Muscle layer of colon (tissue), 2 donors: Measurements from ENCODE around the gene PSAP.

Source experiments
- H3K27ac ChIP-seq: one replicate; pipeline ENCODE4 v1.7.0; 2013; ENCODE audit warnings: low read depth, mild to moderate bottlenecking, low read length, moderate library complexity
- H3K27me3 ChIP-seq, 2 donors: one replicate each; pipeline ENCODE4 v1.7.0; 2013; ENCODE audit warnings: low read length in 2 of 2, mild to moderate bottlenecking in 2 of 2; ENCODE audit not compliant: insufficient read depth in 2 of 2, control insufficient read depth in 1 of 2
- H3K36me3 ChIP-seq: one replicate; pipeline ENCODE4 v1.7.0; 2013; ENCODE audit warnings: mild to moderate bottlenecking, low read length; ENCODE audit not compliant: insufficient read depth
- H3K4me1 ChIP-seq: one replicate; pipeline ENCODE4 v1.7.0; 2013; ENCODE audit warnings: mild to moderate bottlenecking, low read length; ENCODE audit not compliant: insufficient read depth
- H3K4me3 ChIP-seq, 2 donors: one replicate each; pipeline ENCODE4 v1.7.0; 2013; ENCODE audit warnings: low read length in 2 of 2, low read depth in 1 of 2, mild to moderate bottlenecking in 1 of 2, moderate library complexity in 1 of 2
- H3K9ac ChIP-seq: one replicate; pipeline ENCODE4 v1.7.0; 2013; ENCODE audit warnings: low read length
- H3K9me3 ChIP-seq: one replicate; pipeline ENCODE4 v1.7.0; 2013; ENCODE audit warnings: mild to moderate bottlenecking, low read length
- donor health status: abdominal sarcoma.
- donor health status: Adenocarcinoma of cecum.

PSAP gene

DNA sequence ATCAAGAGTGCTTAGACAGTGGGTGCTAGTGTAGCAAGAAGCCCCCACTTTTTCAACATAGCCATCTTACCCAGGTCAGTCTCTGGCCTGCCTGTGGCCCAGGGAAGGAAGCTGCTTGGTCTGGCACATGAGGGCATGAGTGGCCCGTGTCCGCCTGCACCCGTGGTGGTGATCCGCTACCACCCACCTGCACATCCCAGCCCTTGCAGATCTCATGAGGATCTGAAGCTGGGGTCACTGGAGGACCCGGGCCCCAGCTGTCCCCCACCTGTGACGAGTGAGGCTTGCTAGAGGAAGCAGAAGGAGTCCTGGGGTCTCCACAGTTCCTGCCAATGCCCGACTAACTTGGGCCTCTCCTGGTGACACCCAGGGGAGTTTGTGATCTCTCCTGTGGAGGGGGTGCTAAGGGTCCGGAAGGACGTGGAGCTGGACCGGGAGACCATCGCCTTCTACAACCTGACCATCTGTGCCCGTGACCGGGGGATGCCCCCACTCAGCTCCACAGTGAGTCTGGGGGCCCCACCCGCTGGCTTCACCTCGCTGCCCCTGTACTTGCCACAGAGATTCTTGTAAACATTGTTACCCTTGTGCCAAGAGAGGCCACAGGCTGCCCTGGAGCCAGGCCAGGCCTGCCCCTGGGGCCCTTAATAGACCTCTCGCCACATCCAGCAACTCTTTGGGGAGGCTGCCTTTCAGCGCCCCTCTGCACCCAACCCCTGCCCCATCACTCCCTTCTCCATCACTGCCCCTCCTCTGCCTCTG is 67.0 kb downstream of the PSAP start:
- Histone ChIP-seq H3K36me3 (no peaks in the 10 kb centered on the region), H3K27ac (no peak overlapping the region), H3K9ac (no peak overlapping the region), H3K27me3 (no peaks in the 10 kb centered on the region), H3K9me3 (no peaks in the 10 kb centered on the region), H3K4me1 (no peaks in the 10 kb centered on the region), H3K4me3 (no peak overlapping the region)

DNA sequence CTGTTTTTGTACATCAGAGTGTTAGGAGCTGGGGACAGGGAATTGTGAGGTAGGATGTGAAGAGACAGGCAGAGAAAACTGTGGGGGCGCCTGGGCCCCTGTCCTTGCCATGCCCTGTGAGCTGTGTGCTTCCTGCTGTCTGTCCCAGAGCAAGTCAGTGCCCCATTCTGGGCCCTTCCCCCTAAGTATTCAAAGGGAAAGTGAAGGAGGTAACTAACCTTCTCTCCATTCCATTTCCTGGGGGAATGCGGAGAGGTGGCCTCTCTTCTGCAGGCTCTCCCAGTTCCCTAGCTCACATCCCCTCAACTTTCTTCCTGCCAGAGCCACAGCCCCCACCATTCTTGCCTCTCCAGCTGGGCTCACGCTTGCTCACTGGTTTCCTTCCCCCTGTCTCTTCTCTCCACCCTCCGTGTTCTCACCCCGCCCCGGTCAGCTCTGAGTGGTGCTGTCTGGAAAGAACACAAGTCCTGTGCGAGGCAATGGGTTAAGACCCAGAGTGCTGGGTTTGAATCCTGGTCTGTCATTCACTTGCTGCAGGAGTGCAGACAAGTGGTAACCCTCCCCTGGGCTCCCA is 68.0 kb downstream of the PSAP start:
- no peak overlapping the region for H3K27ac ChIP-seq
- H3K27me3 ChIP-seq = no peaks in the 10 kb centered on the region
- H3K9ac ChIP-seq = no peak overlapping the region
- H3K9me3 ChIP-seq = no peaks in the 10 kb centered on the region
- no peaks in the 10 kb centered on the region for H3K4me1 ChIP-seq
- no peak overlapping the region for H3K4me3 ChIP-seq
- no peaks in the 10 kb centered on the region for H3K36me3 ChIP-seq

DNA sequence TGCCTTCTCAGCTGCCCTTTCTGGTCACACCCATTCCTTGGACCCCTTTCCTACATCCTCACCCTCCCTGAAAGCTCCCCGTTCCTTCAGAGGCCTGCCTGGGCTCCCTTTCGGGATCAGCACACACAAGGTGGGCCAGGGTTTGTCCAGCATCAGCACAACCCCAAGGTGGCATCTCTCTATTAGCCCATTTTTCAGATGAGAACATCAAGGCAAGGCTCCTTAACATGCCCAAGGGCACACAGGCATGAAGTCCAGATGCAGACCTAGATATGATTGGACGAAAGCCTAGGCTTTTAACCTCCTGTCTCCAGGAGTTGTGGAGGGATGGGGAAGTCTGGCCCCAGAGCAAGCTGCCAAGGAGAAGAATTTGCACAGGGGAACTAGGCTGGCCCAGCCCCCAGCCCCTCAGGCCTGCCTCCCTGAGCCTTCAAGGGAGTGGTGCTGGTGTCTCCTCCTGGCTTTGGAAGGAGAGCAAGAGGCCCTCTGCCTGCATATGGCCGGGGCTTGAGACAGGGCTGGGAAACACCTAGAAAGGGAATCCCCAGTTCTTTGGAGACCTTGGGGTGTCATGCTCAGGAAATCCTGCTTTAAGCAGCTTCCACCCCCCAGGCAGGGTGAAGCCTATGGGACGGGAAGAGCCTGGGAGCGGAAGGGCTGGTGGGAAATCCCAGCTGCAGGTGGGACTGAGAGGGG is 68.7 kb downstream of the PSAP start:
- no peaks in the 10 kb centered on the region for H3K36me3 ChIP-seq
- no peaks in the 10 kb centered on the region for H3K27me3 ChIP-seq
- no peak overlapping the region for H3K4me3 ChIP-seq
- no peaks in the 10 kb centered on the region for H3K9me3 ChIP-seq
- H3K27ac ChIP-seq = no peak overlapping the region
- H3K4me1 ChIP-seq = no peaks in the 10 kb centered on the region
- no peak overlapping the region for H3K9ac ChIP-seq

DNA sequence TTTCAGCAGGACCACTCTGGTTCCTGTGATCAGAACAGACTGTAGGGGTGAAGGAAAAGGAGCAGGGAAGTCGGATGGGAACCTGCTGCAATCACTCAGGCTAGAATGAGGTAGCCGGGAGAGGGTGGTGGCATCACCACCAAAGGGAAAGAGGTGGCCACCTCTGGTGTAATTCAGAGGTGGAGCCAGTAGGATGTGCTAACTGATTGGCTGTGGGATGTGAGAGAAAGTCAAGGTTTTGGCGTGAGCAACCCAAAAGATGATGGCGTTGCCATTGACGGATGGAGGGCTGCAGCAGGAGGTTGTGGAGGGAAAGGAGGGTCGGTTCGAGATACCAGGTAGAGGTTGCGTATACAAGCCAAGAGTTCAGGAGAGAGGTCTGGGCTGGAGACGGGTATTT is 70.3 kb downstream of the PSAP start:
- Histone ChIP-seq H3K9me3 (no peaks in the 10 kb centered on the region), H3K9ac (no peak overlapping the region), H3K27ac (no peak overlapping the region), H3K4me3 (no peak overlapping the region), H3K27me3 (no peaks in the 10 kb centered on the region), H3K4me1 (no peaks in the 10 kb centered on the region), H3K36me3 (no peaks in the 10 kb centered on the region)

DNA sequence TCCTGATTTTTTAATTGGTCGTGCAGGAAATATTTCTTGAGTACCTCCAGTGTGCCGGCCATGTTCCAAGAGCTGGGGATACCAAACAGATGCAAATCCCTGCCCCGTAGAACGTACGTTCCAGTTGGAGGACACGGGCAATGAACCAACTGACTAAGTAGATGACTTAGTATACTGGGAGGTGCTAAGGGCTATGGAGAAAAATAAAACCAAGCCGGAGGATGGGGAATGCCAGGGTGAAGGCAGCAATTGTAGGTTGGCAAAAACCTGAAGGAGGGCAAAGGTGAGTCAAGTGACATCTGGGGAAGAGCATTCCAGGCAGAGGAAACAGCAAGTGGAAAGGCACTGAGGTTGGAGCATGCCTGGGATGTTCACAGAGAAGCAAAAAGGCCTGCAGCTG is 70.9 kb downstream of the PSAP start:
- H3K4me3 ChIP-seq = no peak overlapping the region
- H3K9me3 ChIP-seq = no peaks in the 10 kb centered on the region
- no peak overlapping the region for H3K27ac ChIP-seq
- no peaks in the 10 kb centered on the region for H3K4me1 ChIP-seq
- H3K9ac ChIP-seq = no peak overlapping the region
- no peaks in the 10 kb centered on the region for H3K36me3 ChIP-seq
- no peaks in the 10 kb centered on the region for H3K27me3 ChIP-seq

DNA sequence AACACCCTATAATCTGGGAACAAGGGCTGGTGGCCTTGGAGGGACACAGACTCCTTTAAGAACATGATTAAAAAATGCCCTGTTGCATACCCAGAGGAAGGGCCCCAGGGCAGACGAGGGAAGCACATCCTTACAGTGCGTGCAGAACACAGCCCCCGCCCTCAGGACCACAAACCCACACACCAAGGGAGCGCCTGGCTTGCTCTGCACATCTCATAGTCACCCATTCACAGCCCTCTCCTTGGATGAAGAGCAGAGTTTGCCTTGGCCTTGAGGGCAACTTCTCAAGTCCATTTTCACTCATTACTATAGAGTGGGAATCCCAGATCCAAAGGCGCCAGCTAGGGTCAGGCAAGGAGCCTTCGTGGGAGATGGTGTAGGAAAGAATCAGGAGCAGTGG is 71.4 kb downstream of the PSAP start:
- Histone ChIP-seq H3K4me1 (peaks cover 5% of the 10 kb centered on the region), H3K27ac (no peak overlapping the region), H3K9ac (no peak overlapping the region), H3K27me3 (no peaks in the 10 kb centered on the region), H3K36me3 (no peaks in the 10 kb centered on the region), H3K9me3 (no peaks in the 10 kb centered on the region), H3K4me3 (no peak overlapping the region)

DNA sequence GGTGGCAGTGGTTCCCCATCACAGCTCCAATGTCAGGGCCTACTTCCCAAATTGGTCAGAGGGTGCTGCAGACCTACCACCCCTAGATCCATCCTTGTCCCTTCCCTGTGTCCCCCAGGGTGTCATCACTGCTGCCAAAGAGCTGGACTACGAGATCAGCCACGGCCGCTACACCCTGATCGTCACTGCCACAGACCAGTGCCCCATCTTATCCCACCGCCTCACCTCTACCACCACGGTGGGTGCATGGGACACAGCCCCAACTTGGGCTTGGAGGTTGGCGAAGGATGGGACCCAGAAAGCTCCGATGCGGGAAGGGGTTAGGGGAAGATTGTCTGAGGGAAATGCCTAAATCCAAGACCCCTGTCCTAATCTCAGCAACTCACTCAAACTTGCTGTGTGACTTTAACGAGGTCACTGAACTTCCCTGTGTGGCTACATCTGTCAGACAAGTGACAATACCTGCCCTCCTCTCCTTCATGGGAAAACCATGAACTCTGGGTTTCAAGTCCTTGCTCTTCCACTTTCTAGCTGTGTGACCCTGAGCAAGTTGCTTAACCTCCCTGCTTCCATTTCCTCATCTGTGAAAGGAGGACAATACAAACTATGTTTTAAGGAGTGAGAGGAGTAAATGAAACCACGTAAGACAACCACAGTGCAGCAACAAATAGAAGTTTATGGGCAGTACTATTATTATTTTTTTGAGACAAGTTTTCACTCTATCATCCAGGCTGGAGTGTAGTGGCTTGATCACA is 72.8 kb downstream of the PSAP start:
- no peaks in the 10 kb centered on the region for H3K9me3 ChIP-seq
- no peaks in the 10 kb centered on the region for H3K27me3 ChIP-seq
- H3K36me3 ChIP-seq = no peaks in the 10 kb centered on the region
- no peak overlapping the region for H3K9ac ChIP-seq
- H3K4me1 ChIP-seq = peaks cover 15% of the 10 kb centered on the region
- H3K27ac ChIP-seq = no peak overlapping the region
- no peak overlapping the region for H3K4me3 ChIP-seq

DNA sequence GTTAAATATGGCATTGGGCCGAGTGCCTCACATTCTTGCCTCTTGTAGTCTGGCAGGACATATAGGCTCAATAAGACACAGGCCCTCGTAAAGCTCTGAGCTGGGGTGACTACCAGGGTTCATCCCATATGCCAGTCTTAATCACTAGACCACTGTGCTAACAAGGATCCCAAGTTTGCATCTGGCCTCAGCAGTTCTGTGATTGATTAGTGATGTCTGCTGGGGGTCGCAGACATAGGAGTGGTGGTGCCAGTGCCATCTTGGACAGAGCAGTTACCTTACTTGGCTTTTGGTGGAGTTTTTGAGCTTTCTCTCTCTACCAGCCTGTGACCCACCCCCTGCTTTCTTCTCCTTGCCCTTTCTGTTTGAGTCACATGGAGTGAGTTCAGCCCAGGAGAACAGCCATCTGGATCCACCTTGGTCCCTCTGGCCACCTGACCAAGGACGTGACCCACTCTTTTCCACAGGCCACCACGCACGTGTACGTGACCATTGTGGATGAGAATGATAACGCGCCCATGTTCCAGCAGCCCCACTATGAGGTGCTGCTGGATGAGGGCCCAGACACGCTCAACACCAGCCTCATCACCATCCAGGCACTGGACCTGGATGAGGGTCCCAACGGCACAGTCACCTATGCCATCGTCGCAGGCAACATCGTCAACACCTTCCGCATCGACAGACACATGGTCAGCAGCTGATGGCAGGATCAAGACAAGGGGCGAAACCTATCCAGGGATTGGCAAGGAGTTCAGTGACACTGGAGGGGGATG is 73.7 kb downstream of the PSAP start:
- H3K36me3 ChIP-seq = no peaks in the 10 kb centered on the region
- no peak overlapping the region for H3K27ac ChIP-seq
- H3K9me3 ChIP-seq = no peaks in the 10 kb centered on the region
- H3K9ac ChIP-seq = no peak overlapping the region
- H3K4me3 ChIP-seq = no peak overlapping the region
- H3K4me1 ChIP-seq = peaks cover 21% of the 10 kb centered on the region
- H3K27me3 ChIP-seq = no peaks in the 10 kb centered on the region

DNA sequence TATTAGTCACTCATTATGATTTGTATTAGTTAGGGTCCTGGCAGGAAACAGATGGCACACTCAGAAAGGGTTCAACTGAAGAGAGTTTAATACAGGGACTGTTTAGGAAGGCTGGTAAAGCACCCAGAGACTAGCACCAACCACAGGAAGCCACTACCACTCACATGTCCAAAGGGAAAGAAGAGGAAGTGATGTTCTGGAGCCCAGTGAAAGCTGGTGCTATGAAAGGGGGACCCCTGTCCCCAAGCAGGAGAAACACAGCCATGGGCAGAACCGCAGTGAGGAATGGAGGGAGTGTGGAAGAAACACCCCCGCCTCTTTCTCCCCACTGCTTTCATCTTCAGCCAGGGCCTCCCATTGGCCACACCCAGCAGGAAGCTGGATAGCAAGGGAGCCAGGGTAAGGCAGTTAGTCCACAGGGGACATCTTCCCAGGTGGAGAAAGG is 74.5 kb downstream of the PSAP start:
- H3K4me3 ChIP-seq = no peak overlapping the region
- H3K9me3 ChIP-seq = no peaks in the 10 kb centered on the region
- H3K27me3 ChIP-seq = no peaks in the 10 kb centered on the region
- H3K27ac ChIP-seq = no peak overlapping the region
- H3K36me3 ChIP-seq = no peaks in the 10 kb centered on the region
- peaks cover 30% of the 10 kb centered on the region for H3K4me1 ChIP-seq
- no peak overlapping the region for H3K9ac ChIP-seq

DNA sequence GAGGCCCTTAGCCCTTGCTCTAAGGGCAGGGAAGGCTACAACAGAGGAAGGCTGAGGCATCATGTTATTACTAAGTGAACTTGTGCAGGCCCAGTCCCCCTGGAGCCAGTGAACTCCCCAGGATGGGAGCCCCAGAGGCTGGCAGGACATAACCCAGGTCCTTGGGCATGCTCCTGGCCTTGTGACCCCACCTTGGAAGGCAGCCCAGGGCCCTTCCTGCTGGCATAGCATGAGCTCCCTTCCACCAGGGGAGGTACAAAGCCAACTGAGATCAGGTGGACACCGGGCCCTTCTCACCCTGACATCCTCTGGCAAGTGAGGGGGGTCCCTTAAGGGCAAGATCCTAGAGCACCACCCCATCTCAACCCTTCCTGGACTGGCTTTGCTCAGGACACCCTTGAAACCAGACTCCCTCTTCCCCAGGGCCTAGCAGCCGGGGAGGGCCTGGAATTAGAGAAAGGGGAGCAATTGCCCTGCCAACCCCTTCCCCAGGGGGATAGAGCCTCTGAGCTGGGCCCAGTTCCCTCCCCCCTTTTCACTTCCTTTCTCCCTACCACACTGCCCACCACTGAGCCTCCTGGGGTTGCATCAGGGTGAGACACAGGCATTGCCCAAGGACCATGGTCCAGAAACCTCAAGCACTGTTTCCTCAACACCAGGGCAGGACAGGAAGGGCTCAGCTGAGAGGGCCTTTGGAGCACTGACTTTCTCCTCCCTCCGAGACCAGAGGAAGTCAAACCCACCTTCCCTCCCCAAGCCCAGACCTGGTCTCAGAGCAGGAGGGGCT is 75.9 kb downstream of the PSAP start:
- H3K4me3 ChIP-seq = no peak overlapping the region

More for the DNA sequence above, 75.9 kb downstream of the PSAP start:
- H3K27me3 ChIP-seq = no peaks in the 10 kb centered on the region
- peaks cover 44% of the 10 kb centered on the region for H3K4me1 ChIP-seq
- no peaks in the 10 kb centered on the region for H3K36me3 ChIP-seq
- no peak overlapping the region for H3K9ac ChIP-seq
- no peaks in the 10 kb centered on the region for H3K9me3 ChIP-seq
- no peak overlapping the region for H3K27ac ChIP-seq
